A549 (cell line): ENCODE data around the gene ZNF625. TPM values are rescaled to one million over a fixed set of nuclear protein-coding genes. Genes with fewer than 3 reads are reported as not detected.

Source experiments
- ATAC-seq, 2 experiments: fragments of 200-7000 bp in 1 of 2; fragments of >200 bp in 1 of 2; cut with Nextera tagmentation in 1 of 2; cut with Tn5 transposase in 1 of 2; 3 replicates each; pipeline versions ENCODE4 v1.8.0 to v1.9.1; 2018 to 2020; ENCODE audit warnings: mild to moderate bottlenecking in 1 of 2, moderate library complexity in 1 of 2
- CTCF ChIA-PET: fragments of 300-600 bp; sonication (Branson Sonifier 250); formaldehyde crosslinking; extraction: SDS; loops from one replicate; lab custom pipeline; 2021; ENCODE audit warnings: antibody characterized with exemption, inconsistent platforms; lab: Yijun Ruan, JAX
- POLR2A ChIA-PET: fragments of 350-600 bp; formaldehyde crosslinking; extraction: SDS; loops from one replicate; lab custom pipeline; 2021; ENCODE audit warnings: antibody characterized with exemption, inconsistent platforms; lab: Yijun Ruan, JAX
- DNase-seq, 2 experiments: peaks; one replicate each; pipeline versions ENCODE4 v3.0.0 to v3.0.0-alpha.2; 2011 to 2016; ENCODE audit warnings: low read depth in 1 of 2, low spot score in 1 of 2
- FAIRE-seq: peaks from 2 replicates; lab custom pipeline; 2011; peaks lifted over from hg19 to GRCh38; lab: Jason Lieb, UNC
- H3K27ac ChIP-seq, 2 experiments: fragments of >200 bp; sonication (Bioruptor Twin); formaldehyde crosslinking; 3 replicates each; pipeline ENCODE4 v1.5.1; 2016 to 2017
- H3K4me1 ChIP-seq: fragments of >200 bp; sonication (Bioruptor Twin); formaldehyde crosslinking; 3 replicates; pipeline ENCODE4 v1.6.1; 2016
- H3K4me2 ChIP-seq: fragments of >200 bp; sonication (Bioruptor Twin); formaldehyde crosslinking; 3 replicates; pipeline ENCODE4 v1.6.1; 2016
- H3K4me3 ChIP-seq: fragments of >200 bp; sonication (Bioruptor Twin); formaldehyde crosslinking; 3 replicates; pipeline ENCODE4 v1.5.1; 2016
- H3K9me3 ChIP-seq: fragments of >200 bp; sonication (Bioruptor Twin); formaldehyde crosslinking; 3 replicates; pipeline ENCODE4 v1.6.1; 2016
- BHLHE40 ChIP-seq: IDR thresholded peaks from 2 replicates; pipeline ENCODE4 v1.6.1; 2012; ENCODE audit warnings: low read depth, low read length, inconsistent platforms
- CBX8 ChIP-seq: fragments of 200-600 bp; sonication (generic); IDR thresholded peaks from 2 replicates; pipeline ENCODE4 v1.6.1; 2016
- CEBPB ChIP-seq, 2 experiments: fragments of >200 bp in 1 of 2; sonication (Bioruptor Twin) in 1 of 2; formaldehyde crosslinking in 1 of 2; IDR thresholded peaks; 2 replicates each; pipeline ENCODE4 v1.6.1; 2012 to 2016
- CTCF ChIP-seq: fragments of >200 bp; sonication (Bioruptor Twin); formaldehyde crosslinking; IDR thresholded peaks from 3 replicates; pipeline ENCODE4 v1.5.1; 2016
- E2F6 ChIP-seq: IDR thresholded peaks from 2 replicates; pipeline ENCODE4 v1.6.1; 2012; ENCODE audit warnings: low read depth, borderline replicate concordance
- EHF ChIP-seq: fragments of 250-450 bp; sonication (Bioruptor Pico); IDR thresholded peaks from 2 replicates; pipeline ENCODE4 v1.5.0; 2020; ENCODE audit warnings: mild to moderate bottlenecking
- FOSB ChIP-seq: fragments of 250-450 bp; sonication (Bioruptor Pico); IDR thresholded peaks from 2 replicates; pipeline ENCODE4 v1.5.0; 2020; ENCODE audit warnings: mild to moderate bottlenecking, moderate library complexity
- HEYL ChIP-seq: fragments of 250-450 bp; sonication (Bioruptor Pico); IDR thresholded peaks from 2 replicates; pipeline ENCODE4 v1.8.0; 2021; ENCODE audit warnings: mild to moderate bottlenecking, moderate library complexity
- HMGXB4 ChIP-seq: fragments of 250-450 bp; sonication (Bioruptor Pico); IDR thresholded peaks from 2 replicates; pipeline ENCODE4 v1.5.0; 2021; ENCODE audit warnings: mild to moderate bottlenecking, moderate library complexity, borderline replicate concordance
- HOXA7 ChIP-seq: fragments of 250-450 bp; sonication (Bioruptor Pico); IDR thresholded peaks from 2 replicates; pipeline ENCODE4 v1.5.0; 2020; ENCODE audit warnings: mild to moderate bottlenecking, moderate library complexity
- HOXB13 ChIP-seq: fragments of 250-450 bp; sonication (Bioruptor Pico); IDR thresholded peaks from 2 replicates; pipeline ENCODE4 v1.5.0; 2020; ENCODE audit warnings: low read depth, mild to moderate bottlenecking, moderate library complexity
- HOXB5 ChIP-seq: fragments of 250-450 bp; sonication (Bioruptor Pico); IDR thresholded peaks from 2 replicates; pipeline ENCODE4 v1.5.0; 2020; ENCODE audit warnings: mild to moderate bottlenecking, moderate library complexity
- JUN ChIP-seq, 2 experiments: fragments of >200 bp; sonication (Bioruptor Twin); formaldehyde crosslinking; IDR thresholded peaks; 2 replicates in 1 of 2; 3 replicates in 1 of 2; pipeline ENCODE4 v1.6.1; 2016 to 2017
- KDM5A ChIP-seq: fragments of 200-600 bp; sonication (generic); IDR thresholded peaks from 2 replicates; pipeline ENCODE4 v1.6.1; 2016; ENCODE audit warnings: antibody characterized with exemption, mild to moderate bottlenecking
- NPAS2 ChIP-seq: fragments of 250-450 bp; sonication (Bioruptor Pico); IDR thresholded peaks from 2 replicates; pipeline ENCODE4 v1.8.0; 2022; ENCODE audit warnings: mild to moderate bottlenecking, moderate library complexity, borderline replicate concordance
- PBX3 ChIP-seq: IDR thresholded peaks from 2 replicates; pipeline ENCODE4 v1.6.1; 2012
- POLR2AphosphoS2 ChIP-seq: conservative IDR thresholded peaks from 2 replicates; pipeline ENCODE4 v1.6.1; 2012; ENCODE audit warnings: low read length, improper control_type of control experiment, inconsistent platforms
- RAD21 ChIP-seq, 2 experiments: fragments of >200 bp in 1 of 2; sonication (Bioruptor Twin) in 1 of 2; formaldehyde crosslinking in 1 of 2; IDR thresholded peaks in 1 of 2; conservative IDR thresholded peaks in 1 of 2; 2 replicates in 1 of 2; 3 replicates in 1 of 2; pipeline ENCODE4 v1.6.1; 2012 to 2018; ENCODE audit warnings: inconsistent platforms in 1 of 2
- RARB ChIP-seq: fragments of 250-450 bp; sonication (Bioruptor Pico); IDR thresholded peaks from 2 replicates; pipeline ENCODE4 v1.8.0; 2021; ENCODE audit warnings: mild to moderate bottlenecking, moderate library complexity
- RNF2 ChIP-seq: fragments of 200-600 bp; sonication (generic); IDR thresholded peaks from 2 replicates; pipeline ENCODE4 v1.6.1; 2016; ENCODE audit warnings: low read depth, mild to moderate bottlenecking, antibody characterized with exemption, moderate library complexity, borderline replicate concordance
- SREBF2 ChIP-seq: fragments of 450-650 bp; IDR thresholded peaks from 2 replicates; pipeline ENCODE4 v1.6.1; 2014; ENCODE audit warnings: mild to moderate bottlenecking, moderate library complexity
- TP53 ChIP-seq: fragments of 250-450 bp; sonication (Bioruptor Pico); IDR thresholded peaks from 2 replicates; pipeline ENCODE4 v1.5.0; 2021; ENCODE audit warnings: mild to moderate bottlenecking, moderate library complexity
- ZFP36 ChIP-seq: fragments of 450-650 bp; IDR thresholded peaks from 2 replicates; pipeline ENCODE4 v1.6.1; 2014; ENCODE audit warnings: borderline replicate concordance; ENCODE audit not compliant: partially characterized antibody
- WGBS: methylation state at CpG from one replicate; pipeline ENCODE4 v1.1.6; 2017; ENCODE audit errors: missing lambda C conversion rate; 5-methylcytosine and 5-hydroxymethylcytosine counted together
- polyA plus RNA-seq, 4 experiments: library from polyadenylated mRNA; depleted of rRNA in 3 of 4; stranded (reverse); fragments of >200 nt; fragmentation: RNase III in 1 of 4; extraction: RNeasy Plus Mini Kit Qiagen cat#74134 plus additional on column Dnase treatment in 1 of 4; gene quantifications; 2 replicates in 3 of 4; 3 replicates in 1 of 4; pipeline ENCODE4 v1.2.3, GENCODE V29; 2011 to 2017
- TF ChIP-seq, protein P1 (sequence below): fragments of >200 bp; sonication (Bioruptor Twin); formaldehyde crosslinking; IDR thresholded peaks from 2 replicates; pipeline ENCODE4 v1.6.1; 2016
- TF ChIP-seq, protein P2 (sequence below): fragments of 450-650 bp; IDR thresholded peaks from 2 replicates; pipeline ENCODE4 v1.6.1; 2014; ENCODE audit warnings: antibody characterized with exemption

The ZNF625 gene
- polyA plus RNA-seq, 2 of the 4 experiments (the other 2 are of a cell fraction) = not detected

- CTCF ChIA-PET = interaction anchor here (0.7 to 1.8 kb wide), 2 partner anchors 16 to 20 kb away, joined by 3 to 5 read pairs; no protein-coding TSS in a partner anchor
These were observed 19.2 kb downstream of the ZNF625 start for GRCh38 chr19:12137221-12137940.

GRCh38 chr19:12133069-12133468, 23.5 kb downstream of the ZNF625 start:
- no peaks in the 10 kb centered on the region for H3K4me1 ChIP-seq
- WGBS = 51% methylated on average over 3 of the region's 3 CpGs
- ChIA-PET POLR2A (no interaction called here), CTCF (no interaction called here)
- no peak overlapping the region for H3K4me3 ChIP-seq
- no peak for FAIRE-seq
- H3K27ac ChIP-seq = no peak overlapping the region
- DNase-seq = no peak
- ATAC-seq = no peak
- peaks cover 3% of the 10 kb centered on the region; the same call in 2 of the 3 replicates for H3K9me3 ChIP-seq
- TF ChIP-seq RAD21 (conservative IDR thresholded peaks at IDR 0.05 in 1 of 2, IDR thresholded peaks at IDR 0.05 in 1 of 2) (no peak), JUN (IDR thresholded peaks at IDR 0.05) (no peak), CBX8 (no peak), SREBF2 (no peak), TP53 (no peak), CTCF (no peak), HOXB13 (CRISPR knock-in tag) (no peak), ZFP36 (no peak)
- TF ChIP-seq, all 56 proteins: peak for 0
- H3K4me2 ChIP-seq = no peak overlapping the region

More at GRCh38 chr19:12137221-12137940, 19.2 kb downstream of the ZNF625 start:
- POLR2A ChIA-PET = no interaction called here
- TF ChIP-seq HEYL (CRISPR knock-in tag) (no peak), HOXB5 (CRISPR knock-in tag) (no peak), HMGXB4 (CRISPR knock-in tag) (no peak)
- TF ChIP-seq, protein P1, sequence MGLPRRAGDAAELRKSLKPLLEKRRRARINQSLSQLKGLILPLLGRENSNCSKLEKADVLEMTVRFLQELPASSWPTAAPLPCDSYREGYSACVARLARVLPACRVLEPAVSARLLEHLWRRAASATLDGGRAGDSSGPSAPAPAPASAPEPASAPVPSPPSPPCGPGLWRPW = no peak
- no peak for ATAC-seq
- Histone ChIP-seq H3K27ac (no peak overlapping the region), H3K4me3 (no peak overlapping the region), H3K4me2 (no peak overlapping the region), H3K4me1 (no peaks in the 10 kb centered on the region), H3K9me3 (peaks cover 7% of the 10 kb centered on the region; the same call in 1 of the 3 replicates)
- 56% methylated on average over 7 of the region's 7 CpGs for WGBS
- no peak for FAIRE-seq
- DNase-seq = no peak

DNA sequence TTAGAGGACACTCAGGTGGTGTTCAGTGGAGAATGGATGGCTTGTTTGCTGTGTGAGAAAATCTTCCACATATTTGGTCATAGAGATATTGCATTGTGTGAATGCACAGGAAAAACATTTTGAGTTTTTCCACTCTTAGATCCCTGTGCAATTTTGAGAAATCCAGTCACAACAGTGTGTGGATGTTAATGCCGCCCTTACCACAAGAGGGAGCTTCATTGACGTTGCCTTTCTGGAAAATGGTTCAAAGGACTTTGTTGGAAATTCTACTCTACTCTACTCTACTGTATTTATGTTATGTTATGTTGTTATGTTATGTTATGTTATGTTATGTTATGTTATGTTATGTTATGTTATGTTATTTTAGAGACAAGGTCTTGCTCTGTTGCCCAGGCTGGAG, 29.8 kb downstream of the ZNF625 start:
- ChIA-PET CTCF (no interaction called here), POLR2A (no interaction called here)
- Histone ChIP-seq H3K4me2 (no peak overlapping the region), H3K27ac (no peak overlapping the region), H3K4me1 (no peaks in the 10 kb centered on the region), H3K4me3 (no peak overlapping the region), H3K9me3 (peaks cover under 1% of the 10 kb centered on the region; the same call in 1 of the 3 replicates)
- 8% methylated on average over 2 of the region's 2 CpGs for WGBS
- FAIRE-seq (no peak), DNase-seq (no peak), ATAC-seq (no peak)
- no peak for TF ChIP-seq KDM5A
- no peak for TF ChIP-seq TP53
- TF ChIP-seq EHF = no peak
- TF ChIP-seq FOSB (CRISPR knock-in tag) = no peak
- no peak for TF ChIP-seq RARB (CRISPR knock-in tag)
- no peak for TF ChIP-seq E2F6
- TF ChIP-seq PBX3 = no peak
- no peak for TF ChIP-seq JUN (IDR thresholded peaks at IDR 0.05)
- no peak for TF ChIP-seq CEBPB (IDR thresholded peaks at IDR 0.05)
- no peak for TF ChIP-seq RNF2
- TF ChIP-seq POLR2AphosphoS2 = no peak
- TF ChIP-seq HMGXB4 (CRISPR knock-in tag) = no peak
- TF ChIP-seq HOXA7 = no peak
- TF ChIP-seq, protein P2, sequence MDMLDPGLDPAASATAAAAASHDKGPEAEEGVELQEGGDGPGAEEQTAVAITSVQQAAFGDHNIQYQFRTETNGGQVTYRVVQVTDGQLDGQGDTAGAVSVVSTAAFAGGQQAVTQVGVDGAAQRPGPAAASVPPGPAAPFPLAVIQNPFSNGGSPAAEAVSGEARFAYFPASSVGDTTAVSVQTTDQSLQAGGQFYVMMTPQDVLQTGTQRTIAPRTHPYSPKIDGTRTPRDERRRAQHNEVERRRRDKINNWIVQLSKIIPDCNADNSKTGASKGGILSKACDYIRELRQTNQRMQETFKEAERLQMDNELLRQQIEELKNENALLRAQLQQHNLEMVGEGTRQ = no peak
- no peak for TF ChIP-seq BHLHE40
- TF ChIP-seq NPAS2 = no peak
